8988T (cell line): ENCODE measurements around the gene FIGNL2.
"Not testable (repeated sequence)": the region's sequence is repeated elsewhere in the genome, so short reads cannot be mapped to it uniquely, and the experiment has no call there.

Experiments
- DNase-seq: peaks from one replicate; pipeline ENCODE4 v3.0.0; 2011

The FIGNL2 gene

DNA sequence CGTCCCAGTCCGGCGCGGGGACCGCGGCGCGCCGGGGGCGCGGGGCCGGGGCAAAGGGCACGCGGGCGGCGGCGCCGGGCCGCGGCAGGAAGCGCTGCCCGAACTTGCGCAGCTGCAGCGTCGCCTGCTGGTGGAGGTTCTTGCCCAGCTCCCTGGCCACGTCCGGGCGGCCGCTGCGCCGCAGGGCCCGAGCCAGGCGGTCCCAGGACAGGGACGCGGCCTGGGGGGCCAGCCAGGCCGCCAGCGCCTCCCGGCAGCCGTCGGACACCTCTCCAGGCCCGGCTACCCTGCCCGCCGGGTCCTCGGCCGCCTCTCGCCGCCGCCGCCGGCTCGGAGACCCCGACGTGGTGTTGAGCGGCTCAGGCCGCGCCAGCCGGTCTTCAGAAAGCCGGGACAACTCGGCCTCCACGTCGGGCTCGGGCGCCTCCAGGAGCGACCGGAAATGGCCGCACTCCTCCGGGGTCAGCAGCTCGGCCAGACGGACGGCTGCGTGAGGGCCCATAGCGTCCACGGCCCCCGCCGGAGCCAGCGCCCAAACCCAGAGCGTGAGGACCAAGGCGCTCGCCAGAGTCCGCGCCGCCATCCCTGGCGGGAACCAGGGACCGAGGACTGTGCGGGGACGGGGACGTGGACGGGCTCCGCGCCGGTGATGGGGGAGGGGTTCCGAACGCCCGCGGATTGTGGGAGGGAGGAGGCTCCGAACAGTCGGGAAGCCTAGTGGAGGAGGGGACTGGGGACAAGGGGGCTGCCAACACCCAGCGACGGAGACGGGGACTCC lies 34.0 kb downstream of the FIGNL2 start:
- DNase-seq = peak; percentile 99

- DNase-seq = no peak
Measured at GRCh38 chr12:51813931-51814310, 34.6 kb downstream of the FIGNL2 start.

GRCh38 chr12:51812871-51813270 lies 35.6 kb downstream of the FIGNL2 start:
- no peak for DNase-seq

GRCh38 chr12:51811203-51812202 lies 37.0 kb downstream of the FIGNL2 start:
- no peak for DNase-seq

GRCh38 chr12:51809193-51809592 lies 39.3 kb downstream of the FIGNL2 start:
- DNase-seq = no peak

- DNase-seq = no peak
Measured at GRCh38 chr12:51806896-51807295, 41.6 kb downstream of the FIGNL2 start.

DNA sequence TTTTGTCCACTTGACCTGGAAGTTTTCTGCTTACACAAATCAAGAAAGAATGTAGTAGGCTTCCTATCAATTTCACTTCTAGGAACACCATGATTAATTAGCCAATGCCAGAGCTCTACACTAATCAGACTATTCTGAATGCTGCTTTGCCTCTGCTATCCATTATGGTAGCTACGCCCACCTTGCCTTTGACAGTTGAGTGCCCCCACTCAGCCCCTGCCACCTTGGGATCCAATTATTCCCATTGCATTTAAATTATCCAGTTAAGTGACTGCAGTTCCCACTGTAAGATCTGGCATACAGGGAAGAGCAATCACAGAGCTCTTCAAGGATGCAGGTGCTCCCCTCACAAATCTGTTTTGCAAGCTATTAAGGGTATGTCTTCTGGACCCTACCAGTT lies 47.5 kb downstream of the FIGNL2 start:
- no peak for DNase-seq

- no peak for DNase-seq
Measured at GRCh38 chr12:51798501-51798900, 50.0 kb downstream of the FIGNL2 start.

GRCh38 chr12:51798051-51798450 lies 50.5 kb downstream of the FIGNL2 start:
- not testable (repeated sequence) for DNase-seq

DNA sequence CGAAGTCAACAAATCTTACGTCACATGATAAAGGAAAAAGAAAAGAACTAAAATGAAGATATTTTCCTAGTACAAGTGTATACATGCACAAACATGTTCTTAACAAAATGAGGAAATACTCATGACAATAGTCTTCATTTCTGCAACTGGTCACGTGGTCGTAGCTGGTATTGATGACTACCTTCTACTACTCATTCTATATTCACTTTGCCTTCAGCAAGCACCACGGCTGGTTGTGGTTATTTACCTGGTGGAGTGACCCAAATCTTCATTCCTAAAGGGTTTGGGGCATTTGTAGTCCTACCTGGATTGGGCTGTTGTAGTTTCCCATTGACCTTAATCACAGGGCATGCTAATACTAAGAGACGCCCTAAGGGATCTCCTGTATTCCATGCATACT lies 51.2 kb downstream of the FIGNL2 start:
- DNase-seq = no peak

DNA sequence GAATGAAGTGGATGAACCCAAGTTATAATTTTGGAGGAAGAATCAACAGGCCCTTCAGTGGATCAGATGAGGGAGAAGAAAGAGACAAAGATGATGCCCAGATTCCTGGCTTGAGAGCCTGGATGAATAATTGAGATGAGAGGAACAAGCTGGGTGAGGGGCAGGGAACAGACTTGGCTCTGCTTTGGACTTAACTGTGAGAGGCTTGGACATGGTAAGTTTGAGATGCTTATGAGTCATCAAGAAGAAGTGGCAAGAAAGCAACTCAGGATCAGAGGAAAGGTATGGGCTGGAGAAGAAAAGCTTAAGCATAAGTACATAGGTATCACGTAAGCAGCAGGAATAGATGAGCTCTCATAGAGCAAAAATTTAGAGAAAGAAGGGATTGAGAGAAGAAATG lies 55.3 kb downstream of the FIGNL2 start:
- no peak for DNase-seq

DNA sequence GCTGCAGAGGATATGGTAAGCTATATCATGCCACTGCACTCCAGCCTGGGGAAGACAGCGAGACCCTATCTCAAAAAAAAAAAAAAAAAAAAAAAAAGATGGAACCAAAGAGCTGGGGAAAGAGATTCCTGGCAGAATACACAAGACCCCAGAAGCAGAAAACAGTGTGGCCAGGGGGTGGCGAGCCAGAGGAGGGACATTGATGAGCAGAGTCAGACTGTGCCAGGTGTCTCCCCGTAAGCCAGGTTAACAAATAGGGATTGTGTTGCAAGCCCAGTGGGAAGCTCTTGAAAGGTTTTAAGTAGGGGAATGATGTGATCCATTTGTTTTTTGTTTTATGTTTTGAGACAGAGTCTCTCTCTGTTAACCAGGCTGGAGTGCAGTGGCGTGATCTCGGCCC lies 56.1 kb downstream of the FIGNL2 start:
- DNase-seq = no peak

DNA sequence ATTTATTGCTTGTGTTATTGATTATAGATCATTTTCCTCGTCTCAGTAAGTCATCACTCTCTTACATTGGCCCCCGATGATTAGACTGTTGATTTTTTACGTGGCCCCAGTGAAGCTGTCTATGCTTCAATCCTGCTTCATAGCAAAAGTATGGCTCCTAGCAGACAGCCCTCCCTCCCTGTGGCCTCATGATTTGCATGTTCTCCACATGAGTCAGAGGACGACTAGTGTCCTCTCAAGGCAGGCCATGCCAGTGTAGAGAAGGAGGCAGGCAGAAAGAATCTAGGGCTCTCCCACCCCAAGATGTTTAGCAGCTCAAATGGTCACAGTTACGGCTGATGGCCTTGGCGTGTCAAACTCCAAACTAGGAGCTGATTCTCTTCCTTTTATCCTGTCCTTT lies 59.6 kb downstream of the FIGNL2 start:
- DNase-seq = no peak

- no peak for DNase-seq
Measured at GRCh38 chr12:51785906-51786305, 62.6 kb downstream of the FIGNL2 start.

- no peak for DNase-seq
Measured at GRCh38 chr12:51784688-51785087, 63.8 kb downstream of the FIGNL2 start.

- no peak for DNase-seq
Measured at GRCh38 chr12:51779876-51780275, 68.6 kb downstream of the FIGNL2 start.

DNA sequence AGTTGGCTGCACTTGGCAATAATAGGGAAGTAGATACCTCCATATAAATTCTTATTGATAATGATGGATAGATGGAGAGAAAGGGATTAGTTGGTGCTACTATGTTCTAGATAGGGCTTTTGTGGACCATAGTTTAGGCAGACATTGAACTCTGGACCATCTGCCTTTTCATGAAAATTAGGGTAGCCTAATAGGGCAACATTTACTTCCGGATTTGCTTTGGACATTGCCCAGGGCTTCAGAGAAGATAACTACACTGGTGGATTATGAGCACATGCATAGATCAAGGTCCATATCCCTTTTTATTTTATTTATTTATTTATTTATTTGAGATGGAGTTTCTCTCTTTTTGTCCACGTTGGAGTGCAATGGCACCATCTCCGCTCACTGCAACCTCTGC lies 70.5 kb downstream of the FIGNL2 start:
- no peak for DNase-seq

GRCh38 chr12:51777457-51777856 lies 71.1 kb downstream of the FIGNL2 start:
- DNase-seq = no peak

DNA sequence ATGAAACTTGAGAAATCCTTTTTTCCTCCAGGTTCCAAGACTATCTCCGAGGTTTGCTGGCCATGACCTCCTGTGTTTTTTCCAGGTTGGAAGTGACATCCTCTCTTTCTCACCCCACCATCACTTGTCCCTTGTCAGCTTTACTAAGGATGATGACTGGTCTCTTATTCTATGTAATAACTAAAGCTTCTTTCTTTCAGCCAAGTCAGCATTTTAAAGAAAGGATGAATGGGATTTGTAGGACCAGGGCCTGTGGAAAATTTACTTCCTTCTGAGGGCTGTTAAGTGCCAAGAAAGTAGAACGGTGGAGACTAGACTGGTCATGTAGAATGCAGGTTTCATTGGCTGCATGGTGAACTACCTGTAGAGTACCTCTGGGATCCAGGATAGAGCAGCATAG lies 73.6 kb downstream of the FIGNL2 start:
- no peak for DNase-seq

DNA sequence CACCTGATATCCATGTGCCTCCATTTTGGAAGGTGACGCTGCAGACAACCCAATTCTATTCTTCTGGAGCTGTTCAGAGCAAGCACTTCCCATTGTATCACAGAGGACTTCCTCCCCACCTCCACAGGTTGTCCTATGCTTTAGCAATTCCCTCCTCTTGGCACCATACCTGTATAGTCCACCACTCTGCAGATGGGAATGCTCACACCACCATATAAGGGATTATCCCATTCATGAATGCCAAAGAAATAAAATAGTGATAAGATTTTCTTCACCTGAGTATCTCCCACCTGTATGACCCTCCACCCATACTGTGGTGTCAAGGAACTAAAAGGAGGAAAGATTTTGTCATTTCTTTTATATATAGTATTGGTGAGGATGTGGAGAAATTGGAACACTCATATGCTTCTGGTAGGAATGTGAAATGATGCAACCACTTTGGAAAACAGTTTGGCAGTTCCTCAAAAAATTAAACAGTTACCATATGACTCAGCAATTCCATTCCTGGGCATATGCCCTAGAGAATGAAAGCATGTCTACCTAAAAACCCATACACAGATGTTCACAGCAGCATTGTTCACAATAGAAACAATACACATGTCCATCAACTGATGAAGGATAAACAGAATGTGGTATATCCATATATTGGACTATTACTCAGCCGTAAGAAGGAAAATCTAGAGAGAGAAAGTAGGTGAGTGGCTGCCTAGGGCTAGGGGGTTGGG lies 75.2 kb downstream of the FIGNL2 start:
- no peak for DNase-seq

DNA sequence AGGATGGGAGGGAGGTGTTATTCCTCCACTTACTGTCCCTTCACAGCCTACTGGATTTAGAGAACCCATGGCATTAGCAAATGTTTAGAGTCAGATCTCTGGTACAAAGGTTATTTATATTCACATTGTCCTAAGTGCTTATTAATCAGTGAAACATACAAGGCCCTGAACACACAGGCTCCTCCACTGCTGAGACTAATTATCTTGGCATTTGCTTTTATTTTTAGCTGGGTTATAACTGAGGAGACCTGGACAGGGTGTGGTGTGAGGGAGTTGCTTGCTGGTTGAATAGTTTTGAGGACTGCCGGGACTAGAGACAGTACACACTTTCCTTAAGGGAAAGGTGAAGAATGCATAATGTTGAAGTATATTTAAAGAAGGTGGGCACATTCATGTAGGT lies 77.5 kb downstream of the FIGNL2 start:
- DNase-seq = no peak
